ENCODE results near the gene LAMTOR1.

DNA sequence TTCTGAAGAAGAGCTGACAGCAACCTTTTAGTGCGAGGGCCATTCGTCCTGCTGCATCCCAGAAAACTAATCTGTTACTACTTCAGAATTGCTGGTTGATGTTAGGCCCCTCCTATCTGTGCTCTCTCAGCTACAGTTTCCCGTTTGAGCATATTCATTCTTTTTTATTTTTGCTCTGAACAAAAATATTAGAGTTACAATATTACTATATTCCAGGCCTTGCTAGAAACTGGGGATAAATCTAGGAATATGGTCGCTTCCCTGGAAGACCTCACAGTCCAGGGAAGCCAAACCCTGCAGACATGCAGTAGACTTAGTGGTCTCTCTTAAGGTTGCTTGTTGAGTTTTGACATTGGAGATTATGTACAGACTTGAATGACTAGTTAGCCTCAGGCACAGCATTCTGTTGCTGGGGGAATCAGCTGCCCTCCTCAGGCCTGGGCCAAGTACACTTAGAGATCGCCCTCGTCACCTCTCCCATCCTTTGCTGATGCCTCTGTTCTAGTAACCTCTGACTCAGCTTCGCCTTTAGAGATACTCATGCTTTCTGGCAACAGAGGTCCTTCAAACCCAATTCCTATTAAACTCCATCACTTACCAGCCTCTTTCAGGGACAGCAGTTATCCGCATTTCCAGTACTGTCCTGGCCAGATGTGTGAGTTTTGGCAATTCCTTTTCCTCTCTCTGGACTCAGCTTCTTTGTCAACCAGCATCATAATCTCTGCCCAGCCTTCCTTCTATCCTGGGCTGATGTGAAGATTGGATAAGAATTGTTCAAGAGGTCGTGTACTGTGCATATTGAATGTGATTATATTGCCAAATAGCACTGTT, 10.1 kb upstream of the LAMTOR1 start:
- TF ChIP-seq, protein P1, sequence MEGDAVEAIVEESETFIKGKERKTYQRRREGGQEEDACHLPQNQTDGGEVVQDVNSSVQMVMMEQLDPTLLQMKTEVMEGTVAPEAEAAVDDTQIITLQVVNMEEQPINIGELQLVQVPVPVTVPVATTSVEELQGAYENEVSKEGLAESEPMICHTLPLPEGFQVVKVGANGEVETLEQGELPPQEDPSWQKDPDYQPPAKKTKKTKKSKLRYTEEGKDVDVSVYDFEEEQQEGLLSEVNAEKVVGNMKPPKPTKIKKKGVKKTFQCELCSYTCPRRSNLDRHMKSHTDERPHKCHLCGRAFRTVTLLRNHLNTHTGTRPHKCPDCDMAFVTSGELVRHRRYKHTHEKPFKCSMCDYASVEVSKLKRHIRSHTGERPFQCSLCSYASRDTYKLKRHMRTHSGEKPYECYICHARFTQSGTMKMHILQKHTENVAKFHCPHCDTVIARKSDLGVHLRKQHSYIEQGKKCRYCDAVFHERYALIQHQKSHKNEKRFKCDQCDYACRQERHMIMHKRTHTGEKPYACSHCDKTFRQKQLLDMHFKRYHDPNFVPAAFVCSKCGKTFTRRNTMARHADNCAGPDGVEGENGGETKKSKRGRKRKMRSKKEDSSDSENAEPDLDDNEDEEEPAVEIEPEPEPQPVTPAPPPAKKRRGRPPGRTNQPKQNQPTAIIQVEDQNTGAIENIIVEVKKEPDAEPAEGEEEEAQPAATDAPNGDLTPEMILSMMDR (IDR thresholded peaks at IDR 0.05) = no peak
- no peak for TF ChIP-seq POLR2A (IDR thresholded peaks at IDR 0.05)

Measured in Peyer's patch (tissue), 4 donors.